M059J (cell line): ENCODE measurements around the gene THYN1. TPM values are rescaled to one million over a fixed set of nuclear protein-coding genes. Genes with fewer than 3 reads are reported as not detected.
"Not testable (repeated sequence)": the region's sequence is repeated elsewhere in the genome, so short reads cannot be mapped to it uniquely, and the experiment has no call there.

Experiments used
- DNase-seq: peaks from one replicate; pipeline ENCODE4 v3.0.0-alpha.2; 2012; ENCODE audit warnings: low read depth
- total RNA-seq: library from RNA; depleted of rRNA; stranded (reverse); fragments of >200 nt; shearing (Covaris generic); gene quantifications from 2 replicates; pipeline ENCODE4 v1.2.3, GENCODE V29; 2014

Gene THYN1
- total RNA-seq, 1 experiment from 2014 or later = 71.5 TPM

GRCh38 chr11:134275188-134275533, 22.0 kb upstream of the THYN1 start:
- DNase-seq = no peak

- no peak for DNase-seq
Measured at GRCh38 chr11:134273317-134273712, 20.2 kb upstream of the THYN1 start.

- no peak for DNase-seq
Measured at GRCh38 chr11:134272381-134273316, 19.5 kb upstream of the THYN1 start.

GRCh38 chr11:134271978-134272377, 18.8 kb upstream of the THYN1 start:
- DNase-seq = no peak

- DNase-seq = peak; percentile 28
Measured at GRCh38 chr11:134270250-134270714, 17.1 kb upstream of the THYN1 start.

- DNase-seq = no peak
Measured at GRCh38 chr11:134267966-134268365, 14.8 kb upstream of the THYN1 start.

GRCh38 chr11:134267461-134267860, 14.3 kb upstream of the THYN1 start:
- DNase-seq = no peak

- peak; percentile 81 for DNase-seq
Measured at GRCh38 chr11:134266841-134267251, 13.7 kb upstream of the THYN1 start.

- no peak for DNase-seq
Measured at GRCh38 chr11:134266440-134266839, 13.3 kb upstream of the THYN1 start.

GRCh38 chr11:134264966-134265764, 12.0 kb upstream of the THYN1 start:
- DNase-seq = no peak

- peak; percentile 22 for DNase-seq
Measured at GRCh38 chr11:134261626-134262488, 8.7 kb upstream of the THYN1 start.

- no peak for DNase-seq
Measured at GRCh38 chr11:134260983-134261382, 7.8 kb upstream of the THYN1 start.

- no peak for DNase-seq
Measured at GRCh38 chr11:134260503-134260902, 7.4 kb upstream of the THYN1 start.

GRCh38 chr11:134258577-134258976, 5.4 kb upstream of the THYN1 start:
- no peak for DNase-seq

- no peak for DNase-seq
Measured at GRCh38 chr11:134257101-134257500, 3.9 kb upstream of the THYN1 start.

GRCh38 chr11:134255184-134255561, 2.0 kb upstream of the THYN1 start:
- not testable (repeated sequence) for DNase-seq

- DNase-seq = no peak
Measured at GRCh38 chr11:134254433-134255183, 1.5 kb upstream of the THYN1 start.

- DNase-seq = peak; percentile 61
Measured at GRCh38 chr11:134252346-134253187, 585 bp downstream of the THYN1 start.

GRCh38 chr11:134250675-134251074, 2.5 kb downstream of the THYN1 start:
- DNase-seq = no peak

GRCh38 chr11:134250246-134250645, 2.9 kb downstream of the THYN1 start:
- DNase-seq = no peak
